Erythroblast (primary cell): Measurements from ENCODE around the gene ATRNL1.
"Not testable (repeated sequence)": the region's sequence is repeated elsewhere in the genome, so short reads cannot be mapped to it uniquely, and the experiment has no call there.

Experiments used
- DNase-seq, 2 experiments: peaks; one replicate each; lab custom pipeline; 2025; lab: John Stamatoyannopoulos, UW
- GATA1 ChIP-seq: IDR thresholded peaks from 2 replicates; pipeline ENCODE4 v1.6.1; 2011; ENCODE audit warnings: low read depth, mild to moderate bottlenecking, control low read depth, low read length, moderate library complexity
- POLR2A ChIP-seq: IDR thresholded peaks from 2 replicates; pipeline ENCODE4 v1.6.1; 2011; ENCODE audit warnings: mild to moderate bottlenecking, low read length

ATRNL1 gene

DNA sequence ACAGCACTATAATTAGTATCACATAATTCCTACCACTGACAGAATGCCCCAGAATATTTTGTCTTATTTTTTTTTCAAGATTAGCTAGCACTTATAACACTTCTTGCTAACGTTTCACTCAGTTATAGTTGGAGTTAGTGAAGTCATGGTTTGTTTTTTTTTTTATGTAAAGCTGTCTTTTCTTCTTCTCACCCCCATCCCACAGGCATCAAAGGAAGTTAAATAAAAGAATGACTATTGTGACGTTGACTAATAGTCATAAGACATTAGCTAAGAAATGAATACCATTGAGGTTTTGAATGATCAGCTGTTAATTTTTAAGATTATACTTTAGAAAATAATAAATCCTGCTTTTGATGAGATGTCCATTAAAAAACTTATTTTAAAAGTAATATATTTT lies 681.6 kb downstream of the ATRNL1 start:
- no peak for DNase-seq
- TF ChIP-seq GATA1: no peak
- TF ChIP-seq POLR2A: no peak

- DNase-seq: no peak
- TF ChIP-seq GATA1: no peak
- no peak for TF ChIP-seq POLR2A
Observed at GRCh38 chr10:115777646-115778045, 684.5 kb downstream of the ATRNL1 start.

GRCh38 chr10:115790220-115790619 lies 697.1 kb downstream of the ATRNL1 start:
- TF ChIP-seq GATA1 (no peak), POLR2A (no peak)
- no peak for DNase-seq

DNA sequence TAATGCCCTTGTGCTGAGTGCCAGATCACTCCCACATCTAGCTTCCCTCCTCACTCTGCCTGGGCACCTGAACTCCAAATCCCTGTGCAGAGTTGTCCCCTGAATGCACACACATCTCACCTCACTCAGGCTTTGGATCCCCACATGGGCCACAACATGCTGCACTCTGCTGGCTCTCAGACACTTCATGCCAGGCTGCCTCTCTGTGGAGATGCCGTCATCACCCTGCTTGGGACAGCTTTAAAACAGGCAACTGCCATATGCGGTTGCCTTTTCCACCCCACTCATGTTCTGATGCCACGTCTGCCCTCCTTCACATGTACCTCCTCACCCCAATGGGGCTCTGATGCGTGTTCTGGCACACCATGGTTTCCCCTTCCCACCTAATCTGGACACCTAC lies 702.8 kb downstream of the ATRNL1 start:
- no peak for TF ChIP-seq POLR2A
- no peak for TF ChIP-seq GATA1
- no peak for DNase-seq

DNA sequence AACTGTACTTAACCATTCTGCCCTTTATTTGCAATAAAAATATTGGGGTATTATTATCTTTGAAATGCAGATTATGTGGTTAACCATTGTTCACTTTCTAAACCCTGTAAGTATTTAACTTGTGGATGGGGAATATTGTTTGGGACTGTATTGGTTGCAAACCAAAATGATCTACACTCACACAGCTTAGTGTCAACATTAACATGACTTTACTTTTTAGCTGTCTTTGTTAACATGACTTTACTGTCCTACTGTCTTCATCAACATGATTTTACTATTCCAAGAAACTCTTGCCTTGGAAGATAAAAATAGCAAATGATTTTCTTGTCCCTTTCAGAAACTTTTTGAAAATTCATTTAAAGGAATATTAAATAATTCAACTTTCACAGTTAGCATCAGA lies 708.3 kb downstream of the ATRNL1 start:
- TF ChIP-seq POLR2A: no peak
- no peak for TF ChIP-seq GATA1
- DNase-seq: no peak

GRCh38 chr10:115801992-115802391 lies 708.8 kb downstream of the ATRNL1 start:
- no peak for DNase-seq
- TF ChIP-seq GATA1 (no peak), POLR2A (no peak)

- no peak for TF ChIP-seq POLR2A
- TF ChIP-seq GATA1: no peak
- no peak for DNase-seq
Observed at GRCh38 chr10:115802911-115803310, 709.7 kb downstream of the ATRNL1 start.

DNA sequence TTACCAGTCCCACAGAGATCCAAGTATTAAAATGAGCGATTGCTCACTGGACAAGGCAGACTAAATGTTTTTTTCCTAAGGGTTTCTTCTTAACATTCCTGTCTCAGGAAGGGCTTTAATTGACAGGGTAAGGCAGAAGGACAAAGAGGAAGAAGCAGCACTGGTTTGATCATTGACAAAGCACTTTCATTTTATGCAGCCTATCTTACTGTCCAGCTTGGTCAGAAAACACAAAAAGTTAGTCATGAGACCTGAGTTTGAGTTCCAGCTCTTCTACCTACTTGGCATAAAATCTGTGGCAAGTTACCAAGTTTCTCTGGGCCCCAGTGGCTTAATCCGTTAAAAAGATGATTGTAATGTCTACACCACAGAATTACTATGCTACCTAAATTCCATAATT lies 721.4 kb downstream of the ATRNL1 start:
- TF ChIP-seq GATA1: no peak
- no peak for TF ChIP-seq POLR2A
- no peak for DNase-seq

- no peak for DNase-seq
- TF ChIP-seq GATA1 (no peak), POLR2A (no peak)
Observed at GRCh38 chr10:115818012-115818411, 724.8 kb downstream of the ATRNL1 start.

GRCh38 chr10:115826396-115826795 lies 733.2 kb downstream of the ATRNL1 start:
- TF ChIP-seq POLR2A (no peak), GATA1 (no peak)
- no peak for DNase-seq

GRCh38 chr10:115827231-115828009 lies 734.3 kb downstream of the ATRNL1 start:
- DNase-seq: no peak
- no peak for TF ChIP-seq GATA1
- no peak for TF ChIP-seq POLR2A

GRCh38 chr10:115828182-115828581 lies 735.0 kb downstream of the ATRNL1 start:
- not testable (repeated sequence) for DNase-seq

- no peak for DNase-seq
- TF ChIP-seq GATA1 (no peak), POLR2A (no peak)
Observed at GRCh38 chr10:115829521-115830205, 736.5 kb downstream of the ATRNL1 start.

DNA sequence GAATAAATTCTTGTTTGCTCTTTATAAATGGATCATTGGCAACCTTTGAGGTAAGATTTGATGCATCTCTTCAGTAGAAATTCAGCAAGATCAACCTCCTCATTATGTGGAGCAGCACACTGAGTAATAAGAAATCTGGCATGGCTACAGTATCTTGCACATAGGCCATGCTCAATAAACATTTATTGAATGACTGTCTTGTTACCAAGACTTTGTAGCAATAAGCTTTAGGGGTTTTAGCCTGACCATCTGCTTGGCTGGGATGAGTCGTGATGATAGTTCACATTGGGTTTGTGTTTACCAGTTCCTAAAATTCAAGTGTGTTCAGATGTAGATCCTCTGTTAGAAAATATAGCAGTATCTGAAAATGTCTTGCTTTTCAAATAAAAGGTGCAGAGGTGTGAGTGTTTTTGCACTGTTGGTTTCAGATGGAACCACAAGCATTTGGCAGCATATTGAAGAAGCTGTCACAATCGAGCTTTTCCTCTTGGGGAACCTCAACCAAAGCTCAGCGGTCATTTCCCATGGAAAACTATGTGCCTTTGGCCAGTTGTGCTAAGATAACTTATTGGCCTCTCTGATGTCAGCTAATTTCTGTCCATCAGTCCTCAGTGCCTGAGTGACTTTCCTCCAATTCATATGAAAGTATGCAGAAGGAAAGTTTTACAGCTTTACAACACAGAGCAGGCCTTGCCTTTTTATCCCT lies 737.3 kb downstream of the ATRNL1 start:
- DNase-seq: no peak
- no peak for TF ChIP-seq POLR2A
- TF ChIP-seq GATA1: no peak
